ENCODE results near the gene MYOCD. TPM values are rescaled to one million over a fixed set of nuclear protein-coding genes. Genes with fewer than 3 reads are reported as not detected.

Gene MYOCD
- total RNA-seq, 1 donor from 2014 or later: 35.7 TPM

DNA sequence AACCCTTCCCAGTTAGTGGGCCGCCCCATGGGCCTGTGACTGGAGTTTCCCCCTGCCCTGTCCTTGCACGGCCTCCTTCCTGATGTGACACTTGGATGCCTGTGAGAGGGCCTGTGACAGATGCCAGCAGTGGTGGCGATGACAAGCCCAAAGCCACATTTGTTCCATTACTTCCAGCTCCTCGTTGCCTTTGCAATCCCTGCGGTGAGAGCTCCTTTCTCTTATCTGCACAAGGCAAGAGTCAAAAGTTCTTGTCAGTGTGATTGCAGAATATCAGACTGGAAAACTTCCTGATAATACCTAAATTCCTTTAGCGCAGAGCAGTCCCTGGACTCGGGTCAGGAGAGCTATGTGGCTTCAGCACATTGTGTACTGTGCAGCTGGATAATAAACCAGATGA is 69.2 kb downstream of the MYOCD start:
- DNase-seq: peak; percentile 84
- peak; percentile 64 for ATAC-seq
- intact Hi-C loops (cut with micrococcal nuclease): no loop called here

DNA sequence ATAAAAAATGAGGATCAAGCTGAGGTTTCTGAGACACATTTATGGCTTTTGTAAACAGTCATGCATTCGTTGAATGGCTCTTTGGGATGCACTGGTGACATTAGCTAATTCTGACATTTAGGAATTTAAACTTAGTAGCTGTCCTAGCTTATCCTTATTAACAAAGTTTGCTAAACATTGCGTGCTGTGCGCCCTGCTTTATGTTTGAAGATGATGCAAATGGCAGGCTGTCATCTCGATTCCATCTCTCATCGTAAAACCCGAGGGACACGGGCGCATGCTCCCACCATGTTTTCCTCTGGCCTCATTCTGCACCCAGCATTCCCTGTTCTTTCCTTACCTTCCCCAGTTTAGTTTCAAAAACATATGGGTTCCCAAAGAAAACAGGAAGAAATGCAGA is 69.8 kb downstream of the MYOCD start:
- intact Hi-C loops (cut with micrococcal nuclease): no loop called here
- no peak for ATAC-seq

DNA sequence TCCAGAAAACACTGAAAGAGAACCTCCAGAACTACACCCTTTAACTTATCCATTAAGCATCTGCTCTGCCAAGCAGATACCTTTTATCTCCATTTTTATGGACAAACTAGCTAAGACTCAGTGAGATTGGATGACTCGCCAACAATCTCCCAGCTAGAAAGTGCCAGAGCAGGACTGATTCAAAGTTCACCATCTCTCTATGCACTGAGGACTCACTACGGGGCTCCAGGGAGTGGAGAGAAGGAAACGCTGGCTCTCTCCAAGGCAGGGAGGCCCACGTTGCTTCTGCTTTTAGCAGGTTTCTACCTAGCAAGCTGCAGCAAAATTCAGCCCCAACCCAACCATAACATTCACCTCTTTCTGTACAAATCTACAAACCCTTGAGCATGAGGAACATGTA is 70.8 kb downstream of the MYOCD start:
- DNase-seq (no peak), ATAC-seq (no peak)
- intact Hi-C loops (cut with micrococcal nuclease): no loop called here

More for the DNA sequence above, 69.8 kb downstream of the MYOCD start:
- DNase-seq: no peak

DNA sequence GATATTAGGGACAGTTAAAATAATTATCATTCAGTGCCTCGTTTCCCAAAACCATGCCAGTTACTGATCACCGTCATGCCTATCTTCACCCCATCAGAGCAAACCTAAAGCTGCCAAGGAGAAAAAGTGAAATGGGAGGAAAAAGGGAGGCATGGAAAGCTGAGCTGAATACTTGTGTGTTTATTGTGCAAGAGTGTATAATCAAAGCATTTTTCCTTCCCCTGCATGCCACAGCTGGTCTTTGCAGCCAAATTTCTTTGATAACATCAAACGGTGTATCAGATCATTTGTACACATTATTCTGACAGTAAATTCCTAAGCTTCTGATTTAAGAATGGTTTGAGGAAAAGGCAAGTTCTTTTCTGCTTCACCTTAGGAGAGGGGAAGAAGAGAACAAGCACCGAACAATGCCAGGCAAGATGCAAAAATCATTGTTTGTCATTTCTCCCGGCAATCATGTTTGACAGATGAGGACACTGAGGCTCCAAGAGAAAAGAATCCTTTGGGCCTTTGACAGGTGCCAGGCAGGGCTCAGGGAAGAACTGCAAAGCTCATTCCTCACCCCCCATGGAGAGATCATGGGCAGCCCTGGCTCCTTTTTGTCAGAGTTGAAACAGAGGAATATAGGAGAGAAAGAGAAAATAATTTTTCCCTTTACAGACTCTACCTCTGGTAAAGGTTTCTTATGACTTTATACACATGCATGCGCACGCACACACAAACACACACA is 72.2 kb downstream of the MYOCD start:
- ATAC-seq: no peak
- no peak for DNase-seq
- intact Hi-C loops (cut with micrococcal nuclease): no loop called here

DNA sequence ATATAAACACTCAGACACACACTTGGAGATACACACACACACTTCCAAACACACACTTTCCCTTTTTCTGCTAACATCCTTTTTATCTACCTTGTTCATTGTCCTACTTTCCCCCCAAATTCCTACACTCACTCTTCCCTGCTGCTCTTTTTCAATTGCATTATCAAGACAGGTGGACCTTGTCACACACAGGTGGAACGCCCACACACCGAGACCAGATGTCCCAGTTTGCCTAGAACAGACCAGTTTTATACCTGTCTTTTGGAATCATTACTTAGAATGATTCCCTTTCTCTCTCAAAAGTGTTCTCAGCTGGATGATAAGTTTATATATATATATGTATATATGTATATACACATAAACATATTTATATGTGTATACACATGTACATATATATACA is 72.9 kb downstream of the MYOCD start:
- intact Hi-C loops (cut with micrococcal nuclease): no loop called here
- ATAC-seq (no peak), DNase-seq (no peak)

DNA sequence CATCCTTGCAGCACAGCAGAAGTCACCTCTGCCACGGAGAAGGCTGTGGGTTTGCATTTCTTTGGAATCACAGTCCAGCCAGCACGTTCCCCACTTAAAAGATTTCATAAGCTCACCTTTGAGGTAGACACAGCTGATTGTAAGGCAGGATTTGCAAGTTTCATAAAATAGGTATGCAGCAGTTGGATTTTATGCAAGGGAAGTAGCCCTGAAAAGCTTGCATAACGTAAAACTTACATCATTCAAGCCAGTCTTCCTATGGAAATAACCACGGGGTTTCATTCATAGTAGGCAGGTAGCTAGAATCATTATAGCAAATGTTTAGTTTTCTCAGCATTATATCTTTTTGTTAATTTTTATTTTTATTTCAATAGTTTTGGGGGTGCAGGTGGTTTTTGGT is 73.8 kb downstream of the MYOCD start:
- DNase-seq (no peak), ATAC-seq (no peak)
- intact Hi-C loops (cut with micrococcal nuclease): no loop called here

DNA sequence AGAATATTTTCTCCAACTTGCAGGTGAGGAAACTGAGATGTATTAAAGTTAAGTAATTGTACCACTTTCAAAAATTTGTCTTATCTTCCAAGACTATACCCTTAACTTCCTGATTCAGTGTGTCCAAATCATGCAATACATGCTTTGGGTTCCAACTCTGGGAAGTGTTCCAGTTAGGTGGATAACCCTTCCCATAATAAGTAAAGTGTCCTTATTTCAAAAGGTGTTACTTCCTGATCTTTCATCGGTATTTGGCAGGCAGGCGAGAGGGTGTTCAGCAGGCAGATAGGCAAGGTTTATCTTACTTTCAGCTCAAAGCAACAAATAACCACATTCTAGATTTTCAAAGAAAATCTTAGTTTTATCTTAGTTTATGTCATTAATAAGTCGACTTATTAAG is 77.4 kb downstream of the MYOCD start:
- ATAC-seq (peak; percentile 5), DNase-seq (no peak)
- intact Hi-C loops (cut with micrococcal nuclease): loop anchor here (5.0 to 10.0 kb wide), 2 partner anchors 76 to 198 kb away; partner anchors contain the start of gene MYOCD

DNA sequence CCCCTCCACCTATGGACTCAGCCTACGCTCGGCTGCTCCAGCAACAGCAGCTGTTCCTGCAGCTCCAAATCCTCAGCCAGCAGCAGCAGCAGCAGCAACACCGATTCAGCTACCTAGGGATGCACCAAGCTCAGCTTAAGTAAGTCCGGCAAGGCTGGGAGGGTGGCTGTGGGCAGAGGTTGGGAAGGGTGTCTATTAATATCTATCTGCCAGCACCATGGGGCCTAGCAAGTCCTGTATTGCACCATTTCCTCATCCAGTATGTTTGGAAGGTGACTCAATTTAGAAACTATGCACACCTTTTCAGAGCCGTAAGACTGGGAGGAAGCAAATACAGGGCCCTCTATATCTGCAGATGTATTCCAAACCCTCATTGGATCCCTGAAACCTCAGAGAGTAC is 78.6 kb downstream of the MYOCD start:
- ATAC-seq: peak; percentile 94
- DNase-seq: peak; percentile 68
- intact Hi-C loops (cut with micrococcal nuclease): loop anchor here (5.0 to 10.0 kb wide), 2 partner anchors 77 to 199 kb away; partner anchors contain the start of gene MYOCD

DNA sequence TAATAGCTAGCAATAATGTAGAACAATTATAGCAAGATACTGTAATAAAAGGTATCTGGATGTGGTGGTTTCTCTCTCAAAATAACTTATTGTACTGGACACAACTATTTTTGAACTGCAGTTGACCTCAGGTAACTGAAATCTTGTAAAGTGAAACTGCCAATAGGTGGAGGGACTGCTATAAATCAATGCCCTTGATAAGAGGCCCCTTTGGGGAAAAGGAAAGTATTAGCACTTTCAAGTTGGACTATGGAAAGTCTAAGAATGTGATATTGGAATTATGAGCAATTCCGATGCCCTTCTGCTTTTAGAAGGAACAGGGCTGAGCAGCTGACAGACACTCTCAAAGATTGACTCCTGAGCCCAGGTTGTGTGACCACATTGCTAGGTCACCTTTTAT is 79.1 kb downstream of the MYOCD start:
- intact Hi-C loops (cut with micrococcal nuclease): loop anchor here (5.0 to 10.0 kb wide), 2 partner anchors 77 to 200 kb away; partner anchors contain the start of gene MYOCD
- DNase-seq (no peak), ATAC-seq (no peak)

DNA sequence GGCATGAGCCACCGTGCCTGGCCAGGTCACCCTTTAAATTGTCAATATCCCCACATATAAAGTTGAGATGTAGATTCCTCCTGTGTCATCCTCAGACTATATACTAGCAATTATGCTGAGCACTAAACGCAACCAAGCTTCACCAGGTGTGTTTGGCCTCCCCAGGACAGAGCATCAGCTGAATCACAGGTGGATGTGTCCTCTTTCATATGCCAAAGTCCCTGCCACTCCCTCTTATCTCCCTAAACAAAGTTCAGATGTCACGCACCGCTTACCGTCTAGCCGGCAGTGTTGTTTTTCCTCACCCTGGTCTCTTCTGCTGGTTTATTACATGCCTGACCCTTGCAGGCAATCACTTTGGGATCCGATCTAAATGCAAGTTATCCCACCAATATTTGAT is 79.8 kb downstream of the MYOCD start:
- intact Hi-C loops (cut with micrococcal nuclease): loop anchor here (10.0 kb wide), 1 partner anchor 201 kb away; no protein-coding TSS in a partner anchor

DNA sequence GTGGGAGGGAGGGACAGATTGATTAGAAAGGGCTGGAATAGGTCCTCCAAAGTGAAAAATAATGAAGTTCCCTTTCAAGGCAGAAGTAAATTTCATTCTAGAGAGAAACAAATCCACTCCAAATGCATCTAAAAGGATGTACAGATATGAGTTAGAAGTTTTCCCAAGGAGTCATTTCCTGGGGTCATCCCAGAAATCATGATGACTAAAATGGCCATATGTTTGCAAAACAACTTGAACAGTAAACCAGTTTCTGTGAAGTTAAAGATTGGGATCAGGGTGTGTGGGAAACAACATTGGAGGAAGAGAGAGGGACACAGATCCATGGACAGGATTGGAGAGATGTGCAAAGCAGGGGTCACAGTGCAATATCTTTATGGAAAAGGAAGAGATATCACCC is 91.1 kb downstream of the MYOCD start:
- intact Hi-C loops (cut with micrococcal nuclease): no loop called here
- DNase-seq (no peak), ATAC-seq (no peak)

More for the DNA sequence above, 79.8 kb downstream of the MYOCD start:
- ATAC-seq: no peak
- no peak for DNase-seq

DNA sequence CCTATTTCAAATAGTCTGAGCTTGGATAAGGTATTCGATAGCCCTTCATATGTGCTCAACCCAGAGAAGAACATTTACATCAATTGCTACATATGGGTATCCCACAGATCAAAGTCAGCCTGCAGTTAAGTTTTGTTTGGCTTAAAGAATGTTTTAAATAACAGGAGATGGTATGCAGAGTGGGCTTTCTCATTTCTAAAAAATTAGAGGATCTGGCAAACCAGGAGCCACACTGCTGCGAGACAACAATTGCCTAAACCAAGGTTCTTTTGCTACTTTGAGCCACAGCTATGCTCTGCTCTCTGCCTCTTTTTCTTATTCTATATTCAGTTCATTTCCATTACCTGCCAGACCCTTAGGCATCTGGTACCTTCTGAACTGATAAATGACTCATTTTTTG is 93.4 kb downstream of the MYOCD start:
- no peak for ATAC-seq
- no peak for DNase-seq
- intact Hi-C loops (cut with micrococcal nuclease): no loop called here

DNA sequence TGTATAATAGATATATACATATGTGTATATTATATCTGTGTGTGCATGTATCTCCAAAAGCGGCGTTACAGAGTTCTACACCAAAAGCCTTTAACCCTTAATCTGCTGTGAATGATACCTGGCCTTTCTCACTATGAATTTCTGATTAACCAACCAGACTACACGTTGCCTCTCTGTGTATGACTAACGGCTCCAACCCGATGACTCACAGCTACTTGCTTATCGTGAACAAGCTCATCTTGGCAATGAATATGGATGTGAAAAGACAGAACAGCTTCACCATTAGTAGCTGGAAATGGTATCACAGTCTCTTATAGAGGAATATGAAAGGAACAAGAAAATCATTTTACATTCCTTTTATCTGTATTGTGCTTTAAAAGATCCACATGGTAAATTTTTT is 99.9 kb downstream of the MYOCD start:
- DNase-seq: no peak
- intact Hi-C loops (cut with micrococcal nuclease): no loop called here
- ATAC-seq: peak; percentile 87

DNA sequence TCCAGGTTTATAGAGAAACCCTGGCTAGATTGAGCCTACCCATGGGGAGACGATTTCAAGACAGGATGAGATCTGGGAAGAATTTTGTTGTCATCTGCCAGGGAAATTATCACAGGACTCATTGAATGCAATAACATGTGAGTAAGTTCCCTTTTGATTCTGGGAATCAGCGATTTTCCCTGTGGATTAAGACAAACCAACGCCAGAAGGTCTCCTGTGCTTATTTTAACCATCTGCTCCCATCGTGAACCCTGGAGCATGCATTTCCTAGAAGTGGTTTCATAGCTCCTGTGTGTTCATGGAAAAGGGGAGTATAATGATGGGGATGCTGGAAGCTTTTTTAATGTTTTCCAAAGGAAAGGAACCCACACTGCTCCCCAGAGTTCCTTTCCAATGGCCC is 102.6 kb downstream of the MYOCD start:
- intact Hi-C loops (cut with micrococcal nuclease): no loop called here
- ATAC-seq (peak; percentile 38), DNase-seq (no peak)

DNA sequence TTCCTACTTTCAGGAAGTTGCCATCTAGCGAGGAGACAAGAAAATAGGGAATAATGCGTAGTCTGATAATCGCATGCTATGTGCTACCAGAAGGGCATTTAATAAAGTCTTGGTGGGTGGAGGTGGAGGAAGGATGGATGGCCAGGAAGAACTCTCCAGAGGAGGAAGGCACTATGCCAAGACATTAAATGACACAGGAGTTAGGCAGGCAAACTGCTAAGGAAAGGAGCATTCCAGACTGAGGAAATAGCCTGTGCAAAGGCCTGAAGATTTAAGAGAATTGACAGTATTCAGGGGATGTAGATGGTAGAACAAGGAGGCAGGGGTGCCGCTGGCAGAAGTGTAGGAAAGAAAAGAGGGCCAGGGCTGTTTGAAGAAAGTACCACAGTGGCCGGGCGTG is 104.3 kb downstream of the MYOCD start:
- DNase-seq (no peak), ATAC-seq (no peak)
- intact Hi-C loops (cut with micrococcal nuclease): no loop called here

DNA sequence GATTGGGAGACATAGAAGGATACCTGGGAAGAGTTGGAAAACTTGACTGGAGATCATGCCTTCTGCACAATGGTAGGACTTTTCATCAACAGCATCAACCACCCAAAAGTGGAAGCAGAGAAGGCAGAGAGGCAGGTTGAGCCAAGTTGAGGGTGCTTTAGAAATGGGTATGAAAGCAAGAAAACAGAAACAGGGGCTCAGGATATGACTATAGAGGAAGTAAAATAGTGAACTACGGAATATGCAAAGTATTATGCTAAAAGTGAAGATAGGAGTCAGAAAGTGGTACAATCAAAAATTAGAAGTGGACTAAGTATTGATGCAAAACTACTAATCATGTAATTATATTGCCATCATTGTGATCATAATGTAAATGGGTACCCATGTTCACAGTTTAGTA is 107.5 kb downstream of the MYOCD start:
- intact Hi-C loops (cut with micrococcal nuclease): no loop called here
- DNase-seq (no peak), ATAC-seq (no peak)

DNA sequence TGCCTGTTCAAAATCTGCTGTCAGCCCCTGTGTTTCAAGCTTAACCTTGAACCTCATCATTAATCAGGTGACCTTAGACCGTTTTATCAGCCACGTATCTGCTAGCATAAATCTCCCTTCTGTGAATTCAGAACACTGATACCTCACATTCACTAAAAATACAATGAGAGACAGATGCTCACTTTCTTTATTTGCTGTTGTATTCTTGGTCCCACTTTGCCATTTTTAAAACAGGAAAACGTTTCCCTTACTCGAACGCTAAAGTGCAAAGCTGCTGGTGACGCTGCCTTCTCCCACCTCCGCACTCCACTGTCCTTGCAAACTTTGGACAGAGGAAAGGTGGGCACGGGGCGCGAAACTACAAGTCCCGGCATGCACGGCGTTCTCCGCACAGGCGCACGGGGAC is 123.4 kb downstream of the MYOCD start:
- intact Hi-C loops (cut with micrococcal nuclease): no loop called here
- ATAC-seq (no peak), DNase-seq (no peak)

DNA sequence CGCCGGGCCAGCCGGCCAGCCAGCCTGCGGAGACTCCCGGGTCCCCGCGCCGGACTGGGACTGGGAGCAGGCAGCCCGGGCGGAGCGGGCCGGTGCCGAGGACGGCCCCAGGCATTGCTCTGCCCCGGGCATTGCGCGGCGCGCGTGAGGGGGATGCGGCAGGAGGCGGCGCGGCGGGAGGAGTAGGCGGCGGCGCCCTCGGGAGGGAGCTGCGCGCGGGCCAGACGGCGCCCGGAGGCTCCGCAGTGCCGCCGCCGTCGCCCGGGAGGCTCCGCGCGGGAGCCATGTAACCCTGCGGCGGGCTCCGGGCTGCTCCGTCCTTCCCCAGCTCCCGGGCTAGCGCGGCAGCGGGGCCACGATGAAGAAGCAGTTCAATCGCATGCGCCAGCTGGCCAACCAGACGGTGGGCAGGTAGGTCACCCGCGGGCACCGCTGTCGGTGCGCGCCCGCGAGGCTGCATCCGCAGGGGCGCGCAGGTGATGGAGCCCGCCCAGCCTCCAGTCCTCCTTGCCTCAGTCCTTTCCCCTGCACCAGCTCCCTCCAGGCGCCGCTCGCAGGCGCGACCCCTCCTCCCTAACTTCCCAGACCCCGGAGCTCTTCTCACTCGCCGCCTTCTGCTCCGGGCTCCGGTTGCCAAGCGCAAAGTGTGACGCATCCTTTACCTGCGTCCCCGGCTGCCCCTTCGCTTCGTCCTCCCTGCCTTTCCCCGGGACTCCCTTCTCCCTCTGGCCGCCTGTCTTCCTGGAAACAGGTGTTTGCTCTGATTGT is 124.0 kb downstream of the MYOCD start, which contains the start of gene ARHGAP44:
Gene ARHGAP44 (plus strand): TSS at position 18 of the 768 bp plus-strand sequence. CDS start 341 bp downstream, at position 359.
- DNase-seq (peak; percentile 85), ATAC-seq (peak; percentile 98)
- intact Hi-C loops (cut with micrococcal nuclease): no loop called here

DNA sequence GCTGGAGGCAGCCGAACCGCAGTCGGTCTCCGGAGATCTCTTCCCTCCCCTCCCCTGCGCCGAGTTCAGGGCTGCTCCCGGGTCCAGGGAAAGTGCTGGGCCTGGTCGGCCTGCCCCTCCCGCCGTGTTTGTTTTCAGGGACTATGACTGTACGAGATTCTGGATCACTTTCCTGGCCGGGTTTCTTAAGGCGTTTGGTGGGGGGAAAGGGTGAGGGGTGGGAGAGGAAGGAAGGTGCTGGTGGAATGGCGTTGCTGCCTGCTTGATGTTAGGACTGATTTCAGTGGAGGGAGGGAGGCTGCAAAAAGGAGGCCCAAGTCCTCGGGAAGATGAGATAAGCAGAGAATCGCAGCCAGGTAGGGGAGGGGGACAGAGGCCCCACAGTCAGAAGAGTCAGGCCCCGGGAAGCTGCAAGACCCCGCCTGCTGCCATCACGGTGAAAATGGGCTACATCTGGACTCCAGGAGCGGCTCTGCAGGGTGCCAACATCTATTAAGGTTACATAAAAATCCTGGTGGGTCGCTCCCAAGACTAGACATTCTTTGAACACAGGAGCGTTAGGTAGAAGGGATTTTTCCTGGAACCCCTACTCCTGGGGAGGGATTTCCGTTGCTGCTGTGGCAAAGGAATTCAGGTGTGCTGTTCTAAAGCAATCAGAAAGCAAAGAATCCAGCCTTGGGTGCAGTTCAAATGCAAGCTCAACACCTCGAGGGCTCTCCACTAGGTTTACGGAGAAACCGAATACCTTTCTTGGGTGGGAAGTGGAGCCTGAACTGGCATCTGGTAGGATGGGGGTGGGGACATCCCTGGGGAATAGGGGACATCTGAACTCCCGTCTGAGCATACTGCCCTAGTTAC is 124.8 kb downstream of the MYOCD start:
- ATAC-seq (peak; percentile 25), DNase-seq (no peak)
- intact Hi-C loops (cut with micrococcal nuclease): no loop called here
